GM10266 (cell line): Measurements from ENCODE around the gene SERINC3.

Source experiments
- DNase-seq: peaks from one replicate; pipeline ENCODE4 v3.0.0; 2012; ENCODE audit errors: extremely low spot score
- CTCF ChIP-seq: IDR thresholded peaks from 2 replicates; pipeline ENCODE4 v1.5.1; 2012; ENCODE audit warnings: mild to moderate bottlenecking, low read depth; ENCODE audit not compliant: control insufficient read depth, insufficient read depth; ENCODE audit errors: missing control alignments

The SERINC3 gene

GRCh38 chr20:44449864-44450263 is 72.0 kb downstream of the SERINC3 start:
- DNase-seq: no peak
- no peak for TF ChIP-seq CTCF

DNA sequence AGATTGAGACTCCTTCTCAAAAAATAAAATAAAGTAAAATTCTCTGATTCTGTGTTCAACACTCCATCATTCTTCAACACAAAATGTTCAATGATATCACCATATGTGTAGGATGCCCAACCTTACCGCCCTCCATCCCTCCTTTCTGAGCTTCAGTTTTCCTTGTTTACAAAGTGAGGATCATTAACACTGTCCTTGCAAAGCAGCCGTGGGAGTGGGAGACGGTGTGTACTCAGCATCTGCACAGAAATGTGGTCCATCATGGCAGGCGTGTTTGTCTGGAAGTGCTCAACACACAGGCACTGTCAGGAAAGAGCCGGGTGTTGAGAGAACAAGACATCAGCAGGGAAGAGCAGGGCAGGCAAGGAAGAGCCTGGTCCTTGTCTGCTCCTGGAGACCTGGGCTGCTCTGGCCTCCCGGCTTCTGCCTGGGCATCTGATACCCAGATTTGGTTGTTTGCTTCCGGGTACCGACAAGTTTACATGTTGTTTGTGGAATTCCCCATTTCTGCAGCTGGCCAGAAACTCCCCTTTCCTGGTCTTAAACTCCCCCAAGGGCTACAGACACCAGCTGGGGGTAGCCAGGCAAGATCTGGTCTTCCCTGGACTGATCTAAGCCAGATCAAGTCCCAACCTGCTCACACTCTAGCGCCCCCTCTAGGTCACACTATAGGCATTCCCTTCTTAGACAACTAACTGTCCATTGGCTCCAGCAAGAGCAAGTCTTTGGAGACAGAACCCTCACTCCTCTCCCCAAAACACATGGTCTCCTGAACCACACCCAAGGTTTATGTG is 72.9 kb downstream of the SERINC3 start:
- peak; percentile 49 for DNase-seq
- TF ChIP-seq CTCF: peak; percentile 21

- no peak for DNase-seq
- TF ChIP-seq CTCF: no peak
Observed at GRCh38 chr20:44447827-44448419, 73.9 kb downstream of the SERINC3 start.
